Neural progenitor cell (in vitro differentiated cells): Measurements from ENCODE around the gene TIAM2. TPM values are rescaled to one million over a fixed set of nuclear protein-coding genes. Genes with fewer than 3 reads are reported as not detected.

Experiments used
- DNase-seq: peaks from one replicate; pipeline ENCODE4 v3.0.0-alpha.2; 2016; ENCODE audit warnings: low spot score
- H2AFZ ChIP-seq: fragments of 200-600 bp; sonication (generic); replicated peaks from 2 replicates; pipeline ENCODE4 v1.6.1; 2016; ENCODE audit warnings: antibody characterized with exemption
- H3F3A ChIP-seq: fragments of 200-600 bp; sonication (generic); 2 replicates; pipeline ENCODE4 v1.6.1; 2016; ENCODE audit warnings: antibody characterized with exemption, low read depth
- H3K27ac ChIP-seq: fragments of 200-600 bp; sonication (generic); 2 replicates; pipeline ENCODE4 v1.5.1; 2016; ENCODE audit warnings: mild to moderate bottlenecking
- H3K27me3 ChIP-seq: fragments of 200-600 bp; sonication (generic); 2 replicates; pipeline ENCODE4 v1.6.1; 2016; ENCODE audit warnings: mild to moderate bottlenecking, moderate library complexity
- H3K36me3 ChIP-seq: fragments of 200-600 bp; sonication (generic); 2 replicates; pipeline ENCODE4 v1.5.1; 2016
- H3K4me1 ChIP-seq: fragments of 200-600 bp; sonication (generic); 2 replicates; pipeline ENCODE4 v1.6.1; 2016; ENCODE audit warnings: mixed run types
- H3K4me2 ChIP-seq: fragments of 200-600 bp; sonication (generic); 2 replicates; pipeline ENCODE4 v1.6.1; 2016
- H3K4me3 ChIP-seq: fragments of 200-600 bp; sonication (generic); 2 replicates; pipeline ENCODE4 v1.5.1; 2016
- H3K79me2 ChIP-seq: fragments of 200-600 bp; sonication (generic); 2 replicates; pipeline ENCODE4 v1.6.1; 2016; ENCODE audit warnings: low read depth
- H3K9ac ChIP-seq: fragments of 200-600 bp; sonication (generic); 2 replicates; pipeline ENCODE4 v1.6.1; 2016
- H3K9me3 ChIP-seq: fragments of 200-600 bp; sonication (generic); 2 replicates; pipeline ENCODE4 v1.5.1; 2016; ENCODE audit warnings: low read depth
- H4K20me1 ChIP-seq: fragments of 200-600 bp; sonication (generic); 2 replicates; pipeline ENCODE4 v1.6.1; 2016; ENCODE audit warnings: low read depth
- H3K27ac Mint-ChIP-seq: 3 replicates; pipeline ENCODE4 v1.8.0; 2021; ENCODE audit warnings: mixed read lengths
- H3K27me3 Mint-ChIP-seq: 2 replicates; pipeline ENCODE4 v1.8.0; 2022; ENCODE audit warnings: low read depth, mild to moderate bottlenecking, inconsistent platforms, moderate library complexity, mixed read lengths; ENCODE audit not compliant: insufficient read depth
- H3K36me3 Mint-ChIP-seq: 3 replicates; pipeline ENCODE4 v1.8.0; 2021; ENCODE audit warnings: mixed read lengths
- H3K4me1 Mint-ChIP-seq: 3 replicates; pipeline ENCODE4 v1.8.0; 2021; ENCODE audit warnings: mixed read lengths
- H3K4me3 Mint-ChIP-seq: 3 replicates; pipeline ENCODE4 v1.8.0; 2021; ENCODE audit warnings: mild to moderate bottlenecking, moderate library complexity, mixed read lengths
- H3K9me3 Mint-ChIP-seq: 3 replicates; pipeline ENCODE4 v1.8.0; 2020; ENCODE audit warnings: mixed read lengths
- CTCF ChIP-seq: fragments of 200-600 bp; sonication (generic); IDR thresholded peaks from 2 replicates; pipeline ENCODE4 v1.5.1; 2017; ENCODE audit warnings: antibody characterized with exemption, mild to moderate bottlenecking
- EZH2 ChIP-seq: fragments of 200-600 bp; sonication (generic); IDR thresholded peaks from 2 replicates; pipeline ENCODE4 v1.6.1; 2017; ENCODE audit warnings: antibody characterized with exemption, mild to moderate bottlenecking, moderate library complexity
- EZH2phosphoT487 ChIP-seq: fragments of 200-600 bp; sonication (generic); IDR thresholded peaks from 2 replicates; pipeline ENCODE4 v1.6.1; 2017; ENCODE audit warnings: antibody characterized with exemption
- total RNA-seq: library from RNA; depleted of rRNA; stranded (reverse); fragments of >200 nt; gene quantifications from 2 replicates; pipeline ENCODE4 v1.2.3, GENCODE V29; 2015; ENCODE audit warnings: low replicate concordance

Gene TIAM2
- total RNA-seq, 1 donor from 2014 or later, result 22.8 TPM

DNA sequence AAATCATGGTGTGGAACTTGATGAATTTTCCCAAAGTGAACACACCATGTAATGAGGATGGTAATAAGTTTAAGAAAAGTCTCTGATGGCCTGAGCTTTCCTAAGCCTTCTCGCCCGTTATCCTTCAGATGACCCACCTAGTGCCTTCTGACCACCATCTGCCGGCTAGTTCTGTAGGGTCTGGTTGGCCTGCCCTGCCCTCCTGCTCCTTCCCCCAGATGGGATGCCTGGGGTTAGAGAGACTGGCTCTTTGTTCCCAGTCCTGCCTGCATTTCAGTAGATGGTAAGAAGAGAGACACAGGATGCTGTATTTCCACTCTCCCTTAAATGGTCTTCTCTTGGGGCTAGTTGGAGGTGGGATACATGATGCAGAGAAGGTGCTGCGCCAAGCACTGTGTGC lies 43.0 kb downstream of the TIAM2 start:
- H3K9ac ChIP-seq, result no peak overlapping the region
- no peak for DNase-seq
- H3K27me3 Mint-ChIP-seq, result no peaks in the 10 kb centered on the region
- no peak overlapping the region for H2AFZ ChIP-seq
- no peak overlapping the region for H3K4me3 Mint-ChIP-seq
- H3K4me3 ChIP-seq, result no peak overlapping the region
- H3K36me3 Mint-ChIP-seq, result peaks cover 2% of the 10 kb centered on the region
- H3K9me3 Mint-ChIP-seq, result peaks cover 5% of the 10 kb centered on the region
- TF ChIP-seq EZH2 (no peak), CTCF (no peak), EZH2phosphoT487 (no peak)
- no peaks in the 10 kb centered on the region for H3K9me3 ChIP-seq
- H3K27ac Mint-ChIP-seq, result peak overlapping the region; percentile 27
- no peaks in the 10 kb centered on the region for H3K36me3 ChIP-seq
- no peaks in the 10 kb centered on the region for H3K27me3 ChIP-seq
- H3K27ac ChIP-seq, result peak overlapping the region; percentile 66
- H3F3A ChIP-seq, result peaks cover 29% of the 10 kb centered on the region
- peaks cover 26% of the 10 kb centered on the region for H3K4me1 Mint-ChIP-seq
- no peaks in the 10 kb centered on the region for H4K20me1 ChIP-seq
- peaks cover 27% of the 10 kb centered on the region for H3K4me1 ChIP-seq
- no peak overlapping the region for H3K4me2 ChIP-seq
- H3K79me2 ChIP-seq, result no peaks in the 10 kb centered on the region

DNA sequence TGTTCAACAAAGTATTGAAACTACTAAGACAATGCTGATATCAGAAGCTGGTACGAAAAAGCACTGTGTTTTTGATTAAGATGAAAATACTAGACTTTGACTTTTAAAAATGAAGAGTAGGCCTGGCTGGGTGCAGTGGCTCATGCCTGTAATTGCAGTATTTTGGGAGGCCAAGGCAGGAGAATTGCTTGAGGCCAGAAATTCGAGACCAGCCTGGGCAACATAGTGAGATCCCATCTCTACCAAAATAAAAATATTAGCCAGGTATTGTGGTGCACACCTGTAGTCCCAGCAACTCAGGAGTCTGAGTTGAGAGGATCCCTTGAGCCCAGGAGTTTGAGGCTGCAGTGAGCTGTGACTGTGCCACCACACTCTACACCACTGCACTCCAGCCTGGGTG lies 43.4 kb downstream of the TIAM2 start:
- peak overlapping the region; percentile 66 for H3K27ac ChIP-seq
- H3F3A ChIP-seq, result peaks cover 29% of the 10 kb centered on the region
- H2AFZ ChIP-seq, result no peak overlapping the region
- Mint-ChIP-seq H3K27ac (no peak overlapping the region), H3K27me3 (no peaks in the 10 kb centered on the region), H3K4me3 (no peak overlapping the region), H3K4me1 (peaks cover 26% of the 10 kb centered on the region), H3K9me3 (peaks cover 5% of the 10 kb centered on the region), H3K36me3 (peaks cover 2% of the 10 kb centered on the region)
- no peak overlapping the region for H3K4me3 ChIP-seq
- H3K79me2 ChIP-seq, result no peaks in the 10 kb centered on the region
- no peaks in the 10 kb centered on the region for H3K27me3 ChIP-seq
- peaks cover 27% of the 10 kb centered on the region for H3K4me1 ChIP-seq
- H3K4me2 ChIP-seq, result no peak overlapping the region
- no peaks in the 10 kb centered on the region for H3K36me3 ChIP-seq
- H3K9me3 ChIP-seq, result no peaks in the 10 kb centered on the region
- DNase-seq, result no peak
- H4K20me1 ChIP-seq, result no peaks in the 10 kb centered on the region
- H3K9ac ChIP-seq, result no peak overlapping the region
- TF ChIP-seq EZH2phosphoT487, result no peak
- TF ChIP-seq EZH2, result no peak
- TF ChIP-seq CTCF, result no peak

DNA sequence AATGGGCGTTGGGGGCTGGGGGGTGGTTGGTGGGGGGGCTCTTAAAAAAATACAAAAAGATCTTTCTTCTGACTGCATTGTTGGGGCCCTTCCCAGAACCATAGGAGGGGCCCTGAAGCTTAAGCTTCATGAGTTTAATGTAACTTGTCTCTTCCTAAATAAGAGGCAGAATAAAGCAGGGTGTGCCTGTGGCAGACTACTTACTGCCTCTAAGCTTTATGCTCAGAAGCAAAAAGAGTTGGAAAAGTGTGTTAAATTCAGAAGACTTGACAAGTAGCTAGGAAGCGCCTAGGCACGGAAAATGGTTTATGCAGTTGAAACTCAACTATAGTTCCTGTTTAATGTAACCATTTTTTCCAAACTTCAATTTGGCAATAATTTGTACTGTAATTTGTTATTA lies 44.5 kb downstream of the TIAM2 start:
- Histone ChIP-seq H2AFZ (no peak overlapping the region), H3F3A (peaks cover 29% of the 10 kb centered on the region), H4K20me1 (no peaks in the 10 kb centered on the region), H3K9ac (no peak overlapping the region), H3K4me2 (peak overlapping the region; percentile 54), H3K4me1 (peaks cover 27% of the 10 kb centered on the region), H3K79me2 (no peaks in the 10 kb centered on the region), H3K4me3 (no peak overlapping the region), H3K27ac (peak overlapping the region; percentile 62), H3K9me3 (no peaks in the 10 kb centered on the region), H3K27me3 (no peaks in the 10 kb centered on the region), H3K36me3 (no peaks in the 10 kb centered on the region)
- H3K4me1 Mint-ChIP-seq, result peaks cover 26% of the 10 kb centered on the region
- H3K9me3 Mint-ChIP-seq, result peaks cover under 1% of the 10 kb centered on the region
- no peak overlapping the region for H3K27ac Mint-ChIP-seq
- no peak overlapping the region for H3K4me3 Mint-ChIP-seq
- H3K36me3 Mint-ChIP-seq, result peaks cover under 1% of the 10 kb centered on the region
- no peaks in the 10 kb centered on the region for H3K27me3 Mint-ChIP-seq
- TF ChIP-seq EZH2phosphoT487 (no peak), EZH2 (no peak), CTCF (no peak)
- DNase-seq, result no peak
